Esophagus muscularis mucosa (tissue), 3 donors: Measurements from ENCODE around the gene GFI1B.

Source experiments
- EP300 ChIP-seq: sonication (generic); formaldehyde crosslinking; IDR thresholded peaks from one replicate; pipeline ENCODE4 v1.6.1; 2017; ENCODE audit warnings: antibody characterized with exemption
- POLR2A ChIP-seq: fragments of 450-650 bp; IDR thresholded peaks from one replicate; pipeline ENCODE4 v1.6.1; 2017; ENCODE audit warnings: antibody characterized with exemption, moderate library complexity, mild to moderate bottlenecking, low read depth
- POLR2AphosphoS5 ChIP-seq, 2 donors: sonication (generic); formaldehyde crosslinking; IDR thresholded peaks; one replicate each; pipeline ENCODE4 v1.6.1; 2017; ENCODE audit warnings: antibody characterized with exemption in 2 of 2

DNA sequence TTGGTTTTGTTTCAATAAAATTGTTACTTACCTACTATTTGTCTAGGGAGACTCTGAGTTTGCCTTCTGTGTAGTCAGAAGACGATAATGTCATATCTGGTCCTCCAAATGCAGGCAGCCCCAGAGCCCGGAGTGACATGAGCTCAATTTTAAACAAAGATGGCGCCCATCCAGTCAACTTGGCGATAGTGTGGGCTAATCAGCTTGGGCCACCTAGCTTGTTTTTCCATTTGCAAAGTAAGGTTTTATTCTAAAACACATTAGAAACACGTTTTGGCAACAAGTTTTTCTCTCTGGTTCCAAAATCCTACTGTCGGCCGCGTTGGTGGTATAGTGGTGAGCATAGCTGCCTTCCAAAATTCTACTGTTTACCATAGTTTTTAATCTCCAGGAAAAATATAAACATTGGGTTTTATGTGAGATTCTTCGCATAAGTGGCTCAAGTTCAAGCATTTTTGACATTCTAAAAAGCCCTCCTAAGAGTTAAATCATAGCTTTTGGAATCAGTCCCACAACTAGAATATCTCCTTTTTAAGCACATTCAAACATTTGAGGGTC, 47.2 kb upstream of the GFI1B start:
- no peak for TF ChIP-seq POLR2A
- no peak for TF ChIP-seq POLR2AphosphoS5 (IDR thresholded peaks at IDR 0.05)
- no peak for TF ChIP-seq EP300
